Measurements from ENCODE around the gene ADCK1. TPM values are rescaled to one million over a fixed set of nuclear protein-coding genes. Genes with fewer than 3 reads are reported as not detected.
A peak's percentile ranks its signal among the peaks of the same experiment; 100 is the strongest.

Gene ADCK1
- total and polyA plus RNA-seq, 5 donors, result 5.5 to 11.8 (median 9.6) TPM

DNA sequence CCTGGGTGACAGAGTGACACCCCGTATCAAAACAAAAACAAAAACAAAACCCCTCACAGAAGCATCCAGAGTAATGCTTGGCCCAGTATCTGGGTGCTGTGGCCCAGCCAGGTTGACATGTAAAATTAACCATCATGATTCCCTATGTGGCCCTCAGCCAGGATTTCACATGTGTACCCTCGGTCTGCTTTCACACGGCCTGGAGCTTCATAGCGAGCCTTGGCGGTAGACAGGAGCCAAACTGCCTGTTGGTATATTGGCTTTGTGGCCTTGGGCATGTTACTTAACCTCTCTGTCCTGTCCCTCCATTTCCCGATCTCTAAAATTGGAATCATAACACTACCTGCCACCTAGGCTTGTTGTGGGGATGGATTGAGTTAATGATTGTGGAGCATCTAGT lies 65.5 kb downstream of the ADCK1 start:
- Histone ChIP-seq H3K4me3 (ENCODE audit: low read length) (no peak overlapping the region), H3K9me3 (ENCODE audit: control insufficient read depth, low read length) (no peaks in the 10 kb centered on the region), H3K27me3 (ENCODE audit: control insufficient read depth, insufficient read depth) (no peaks in the 10 kb centered on the region), H3K27ac (ENCODE audit: low read length) (no peak overlapping the region), H3K4me1 (ENCODE audit: control insufficient read depth, insufficient read depth, low read length) (no peaks in the 10 kb centered on the region)
- 97% methylated on average over 6 of the region's 6 CpGs for WGBS
- ATAC-seq, result no peak
- no peak for DNase-seq
- intact Hi-C loops (cut with DNase I), result loop anchor here in 1 of 4 donors (5.0 kb wide), 1 partner anchor 707 kb away; no protein-coding TSS in a partner anchor

DNA sequence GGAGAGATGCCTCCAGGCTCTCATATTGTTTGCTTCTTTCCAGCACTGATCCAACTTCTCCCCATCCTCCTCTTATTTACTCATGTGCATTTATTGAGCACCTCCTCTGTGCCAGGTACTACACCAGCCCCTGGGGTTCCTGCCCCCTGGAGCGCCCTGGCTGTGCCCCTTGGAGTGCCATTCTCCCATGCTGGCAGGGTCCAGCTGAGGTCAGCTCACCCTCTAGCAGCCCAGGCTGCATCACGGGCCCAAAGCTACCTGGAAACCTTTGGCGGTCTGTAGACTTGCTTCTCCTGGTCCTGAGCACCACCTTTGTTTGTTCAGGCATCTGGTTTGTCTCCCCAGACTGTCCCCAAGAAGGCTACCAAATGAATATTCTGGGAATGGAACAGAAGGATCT lies 67.0 kb downstream of the ADCK1 start:
- H3K9me3 ChIP-seq (ENCODE audit: control insufficient read depth, low read length), result no peaks in the 10 kb centered on the region
- DNase-seq (no peak), ATAC-seq (no peak)
- H3K4me1 ChIP-seq (ENCODE audit: control insufficient read depth, insufficient read depth, low read length), result no peaks in the 10 kb centered on the region
- H3K27me3 ChIP-seq (ENCODE audit: control insufficient read depth, insufficient read depth), result no peaks in the 10 kb centered on the region
- H3K27ac ChIP-seq (ENCODE audit: low read length), result no peak overlapping the region
- intact Hi-C loops (cut with DNase I), result loop anchor here in 1 of 4 donors (5.0 kb wide), 1 partner anchor 705 kb away; no protein-coding TSS in a partner anchor
- 94% methylated on average over 3 of the region's 3 CpGs for WGBS
- no peak overlapping the region for H3K4me3 ChIP-seq (ENCODE audit: low read length)

DNA sequence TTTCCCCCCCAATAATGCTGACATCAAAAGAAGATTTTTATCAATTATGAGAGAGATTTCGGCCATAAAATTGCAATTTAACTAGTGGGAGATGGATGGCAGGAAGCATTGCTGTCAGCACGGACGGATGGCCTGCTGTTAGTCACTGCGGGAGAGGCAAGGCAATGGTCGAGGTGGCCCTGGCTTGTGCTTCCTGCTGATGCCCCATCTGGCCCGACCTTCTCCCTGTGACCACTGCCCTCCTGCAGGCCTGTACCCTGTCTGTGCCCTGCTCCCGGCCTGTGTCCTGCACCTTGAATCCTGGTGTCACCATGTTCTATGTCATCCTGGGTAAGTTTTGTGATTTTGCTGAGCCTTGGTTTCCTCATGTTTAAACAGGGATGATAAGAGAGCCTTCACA lies 67.6 kb downstream of the ADCK1 start:
- DNase-seq, result no peak
- Histone ChIP-seq H3K9me3 (ENCODE audit: control insufficient read depth, low read length) (no peaks in the 10 kb centered on the region), H3K27ac (ENCODE audit: low read length) (no peak overlapping the region), H3K4me3 (ENCODE audit: low read length) (no peak overlapping the region), H3K27me3 (ENCODE audit: control insufficient read depth, insufficient read depth) (no peaks in the 10 kb centered on the region), H3K4me1 (ENCODE audit: control insufficient read depth, insufficient read depth, low read length) (no peaks in the 10 kb centered on the region)
- ATAC-seq, result no peak
- WGBS, result 84% methylated on average over 7 of the region's 7 CpGs
- intact Hi-C loops (cut with DNase I), result loop anchor here in 1 of 4 donors (5.0 kb wide), 1 partner anchor 705 kb away; no protein-coding TSS in a partner anchor

DNA sequence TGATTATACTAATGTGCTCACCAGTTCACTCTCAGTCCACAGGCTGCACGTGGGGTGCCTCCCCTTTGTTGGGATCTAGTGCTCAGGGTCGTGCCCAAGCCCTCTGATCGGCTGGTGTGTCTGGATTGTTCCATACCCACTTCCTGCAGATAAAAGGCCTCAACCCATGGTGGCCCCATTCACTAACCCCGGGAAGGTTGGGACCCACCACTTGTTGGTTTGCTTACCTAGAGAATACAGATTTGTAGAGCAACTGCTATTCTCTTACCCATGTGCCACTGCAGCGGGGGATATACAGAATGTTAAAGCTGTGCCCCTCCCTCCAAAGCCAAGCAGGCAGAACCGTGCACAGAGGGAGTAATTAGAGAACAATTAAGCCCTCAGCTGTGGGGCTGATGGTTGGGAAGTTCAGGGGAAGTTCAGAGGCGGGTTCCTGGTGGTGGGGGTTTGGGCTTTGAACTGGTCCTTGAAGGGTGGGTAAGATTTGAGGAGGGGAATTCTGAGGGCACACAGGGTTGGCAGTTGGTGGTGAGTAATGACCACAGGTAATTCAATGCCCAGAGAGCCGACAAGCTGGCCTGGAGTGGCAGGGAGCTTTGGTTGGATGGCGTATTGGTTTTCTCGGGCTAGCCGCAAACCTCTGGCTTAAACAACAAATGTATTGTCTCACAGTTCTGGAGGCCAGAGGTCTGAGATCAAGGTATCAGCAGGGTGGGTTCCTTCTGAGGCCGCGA lies 68.8 kb downstream of the ADCK1 start:
- H3K27ac ChIP-seq (ENCODE audit: low read length), result no peak overlapping the region
- H3K9me3 ChIP-seq (ENCODE audit: control insufficient read depth, low read length), result no peaks in the 10 kb centered on the region
- H3K4me1 ChIP-seq (ENCODE audit: control insufficient read depth, insufficient read depth, low read length), result no peaks in the 10 kb centered on the region
- 82% methylated on average over 13 of the region's 13 CpGs for WGBS
- no peak for ATAC-seq
- no peak overlapping the region for H3K4me3 ChIP-seq (ENCODE audit: low read length)
- intact Hi-C loops (cut with DNase I), result loop anchor here in 1 of 4 donors (5.0 kb wide), 1 partner anchor 704 kb away; no protein-coding TSS in a partner anchor
- DNase-seq, result no peak
- H3K27me3 ChIP-seq (ENCODE audit: control insufficient read depth, insufficient read depth), result no peaks in the 10 kb centered on the region

DNA sequence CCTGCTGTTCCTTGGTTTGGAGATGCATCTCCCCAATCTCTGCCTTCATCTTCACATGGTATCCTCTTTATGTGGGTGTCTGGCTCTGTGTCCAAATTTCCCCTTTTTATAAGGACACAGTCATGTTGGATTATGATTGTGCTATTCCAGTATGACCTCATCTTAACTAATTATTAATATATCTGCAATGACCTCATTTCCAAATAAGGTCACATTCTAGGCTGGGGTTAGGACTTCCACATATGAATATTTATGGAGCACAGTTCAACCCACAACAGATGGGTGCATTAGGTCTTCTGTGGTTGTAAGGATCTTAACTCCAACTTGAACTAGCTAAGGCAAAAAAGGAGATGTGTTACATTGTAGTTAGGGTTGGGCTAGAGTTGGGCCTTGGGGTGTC lies 69.4 kb downstream of the ADCK1 start:
- no peak overlapping the region for H3K27ac ChIP-seq (ENCODE audit: low read length)
- H3K27me3 ChIP-seq (ENCODE audit: control insufficient read depth, insufficient read depth), result no peaks in the 10 kb centered on the region
- ATAC-seq, result no peak
- no peaks in the 10 kb centered on the region for H3K9me3 ChIP-seq (ENCODE audit: control insufficient read depth, low read length)
- intact Hi-C loops (cut with DNase I), result loop anchor here in 1 of 4 donors (5.0 kb wide), 1 partner anchor 703 kb away; no protein-coding TSS in a partner anchor
- H3K4me3 ChIP-seq (ENCODE audit: low read length), result no peak overlapping the region
- DNase-seq, result no peak
- H3K4me1 ChIP-seq (ENCODE audit: control insufficient read depth, insufficient read depth, low read length), result no peaks in the 10 kb centered on the region

DNA sequence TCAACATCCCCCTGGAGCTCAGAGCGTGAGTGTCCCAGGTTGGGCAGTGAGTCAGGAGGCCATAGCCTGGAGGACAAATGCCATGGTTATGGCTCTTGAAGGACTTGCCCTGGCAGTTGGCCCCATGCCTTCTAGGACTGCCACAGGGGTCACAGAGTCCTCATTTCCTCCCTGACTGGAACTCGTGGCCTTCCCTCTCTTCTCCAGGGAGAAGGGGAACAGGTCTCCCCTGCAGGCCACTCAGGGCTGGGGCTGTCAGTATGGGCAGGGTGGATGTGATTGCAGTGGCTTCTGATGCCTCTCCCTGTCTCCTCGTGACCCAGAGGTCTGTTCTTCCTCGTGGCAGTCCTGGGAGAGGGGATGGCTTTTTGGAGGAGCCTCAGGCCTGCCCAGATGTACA lies 70.7 kb downstream of the ADCK1 start:
- ATAC-seq (no peak), DNase-seq (no peak)
- WGBS, result 72% methylated on average over 4 of the region's 4 CpGs
- no peaks in the 10 kb centered on the region for H3K27me3 ChIP-seq (ENCODE audit: control insufficient read depth, insufficient read depth)
- no peak overlapping the region for H3K27ac ChIP-seq (ENCODE audit: low read length)
- intact Hi-C loops (cut with DNase I), result no loop called here
- peaks cover 3% of the 10 kb centered on the region for H3K4me1 ChIP-seq (ENCODE audit: control insufficient read depth, insufficient read depth, low read length)
- H3K9me3 ChIP-seq (ENCODE audit: control insufficient read depth, low read length), result no peaks in the 10 kb centered on the region
- no peak overlapping the region for H3K4me3 ChIP-seq (ENCODE audit: low read length)

DNA sequence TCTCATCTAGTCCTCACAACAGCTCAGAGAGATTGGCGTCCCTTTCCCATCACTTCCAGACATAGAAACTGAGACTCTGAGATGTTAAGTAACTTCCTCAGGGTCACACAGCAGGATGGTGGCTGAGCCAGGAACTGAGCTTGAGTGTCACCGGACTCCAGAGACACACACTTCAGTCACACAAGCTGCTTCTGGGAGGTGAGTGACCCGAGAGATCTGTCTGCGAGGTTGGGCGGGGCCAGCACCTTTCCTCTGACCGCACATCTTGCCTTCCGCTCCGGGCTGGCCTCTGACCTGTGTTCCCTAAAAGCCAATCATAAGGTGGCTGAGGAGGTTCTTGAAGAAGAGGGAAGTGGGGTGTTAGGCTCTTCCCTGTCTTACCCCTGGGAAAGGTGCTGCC lies 72.2 kb downstream of the ADCK1 start:
- no peak for DNase-seq
- no peaks in the 10 kb centered on the region for H3K27me3 ChIP-seq (ENCODE audit: control insufficient read depth, insufficient read depth)
- intact Hi-C loops (cut with DNase I), result no loop called here
- no peak for ATAC-seq
- no peak overlapping the region for H3K27ac ChIP-seq (ENCODE audit: low read length)
- H3K4me3 ChIP-seq (ENCODE audit: low read length), result no peak overlapping the region
- peaks cover 3% of the 10 kb centered on the region for H3K4me1 ChIP-seq (ENCODE audit: control insufficient read depth, insufficient read depth, low read length)
- H3K9me3 ChIP-seq (ENCODE audit: control insufficient read depth, low read length), result no peaks in the 10 kb centered on the region
- WGBS, result 90% methylated on average over 8 of the region's 8 CpGs

DNA sequence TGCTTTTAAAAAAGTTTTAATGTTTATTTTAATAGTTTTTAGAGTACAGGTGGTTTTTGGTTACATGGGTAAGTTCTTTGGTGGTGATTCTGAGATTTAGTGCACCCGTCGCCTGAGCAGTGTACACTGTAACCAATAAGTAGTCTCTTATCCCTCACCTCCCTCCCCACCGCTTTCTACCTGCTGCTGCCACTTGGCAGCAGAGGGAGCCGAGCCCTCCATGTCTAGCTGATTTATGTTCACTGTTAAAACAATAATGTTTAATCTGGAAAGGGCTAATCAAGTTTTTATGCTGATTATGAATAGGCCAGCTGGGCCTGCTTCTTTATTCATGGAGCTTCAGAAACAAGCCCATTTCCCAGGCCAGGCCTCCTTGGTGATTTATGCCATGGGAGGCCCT lies 73.1 kb downstream of the ADCK1 start:
- DNase-seq (no peak), ATAC-seq (no peak)
- 93% methylated on average over 4 of the region's 4 CpGs for WGBS
- no peak overlapping the region for H3K27ac ChIP-seq (ENCODE audit: low read length)
- no peaks in the 10 kb centered on the region for H3K9me3 ChIP-seq (ENCODE audit: control insufficient read depth, low read length)
- no peak overlapping the region for H3K4me3 ChIP-seq (ENCODE audit: low read length)
- H3K27me3 ChIP-seq (ENCODE audit: control insufficient read depth, insufficient read depth), result no peaks in the 10 kb centered on the region
- peaks cover 3% of the 10 kb centered on the region for H3K4me1 ChIP-seq (ENCODE audit: control insufficient read depth, insufficient read depth, low read length)
- intact Hi-C loops (cut with DNase I), result no loop called here

DNA sequence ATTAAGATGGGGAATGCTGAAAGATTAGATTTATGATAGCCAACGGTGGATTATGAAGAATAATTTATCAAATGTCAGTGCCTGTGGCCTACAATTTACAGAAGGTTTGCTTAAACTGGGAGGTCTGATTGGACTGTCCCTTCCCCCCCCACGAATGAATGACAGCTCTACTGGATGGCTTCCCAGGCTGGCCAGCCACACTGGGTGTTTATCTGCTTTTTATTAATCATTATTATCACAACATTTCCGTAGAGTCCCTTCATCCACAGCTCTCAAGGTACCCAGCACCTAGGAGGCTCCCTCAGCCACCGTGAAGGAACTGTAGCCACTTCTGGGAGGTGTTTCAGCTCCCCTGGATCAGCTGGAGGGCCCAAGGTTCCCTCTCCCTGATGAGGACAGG lies 78.9 kb downstream of the ADCK1 start:
- DNase-seq (no peak), ATAC-seq (no peak)
- intact Hi-C loops (cut with DNase I), result no loop called here
- H3K27me3 ChIP-seq (ENCODE audit: control insufficient read depth, insufficient read depth), result no peaks in the 10 kb centered on the region
- peaks cover 7% of the 10 kb centered on the region for H3K4me1 ChIP-seq (ENCODE audit: control insufficient read depth, insufficient read depth, low read length)
- H3K27ac ChIP-seq (ENCODE audit: low read length), result no peak overlapping the region
- H3K4me3 ChIP-seq (ENCODE audit: low read length), result no peak overlapping the region
- WGBS, result 46% methylated on average over 4 of the region's 4 CpGs
- no peaks in the 10 kb centered on the region for H3K9me3 ChIP-seq (ENCODE audit: control insufficient read depth, low read length)

- Histone ChIP-seq H3K27ac (ENCODE audit: low read length) (no peak overlapping the region), H3K27me3 (ENCODE audit: control insufficient read depth, insufficient read depth) (no peaks in the 10 kb centered on the region), H3K4me3 (ENCODE audit: low read length) (no peak overlapping the region), H3K4me1 (ENCODE audit: control insufficient read depth, insufficient read depth, low read length) (peaks cover 6% of the 10 kb centered on the region), H3K9me3 (ENCODE audit: control insufficient read depth, low read length) (no peaks in the 10 kb centered on the region)
- intact Hi-C loops (cut with DNase I), result no loop called here
- WGBS, result 91% methylated on average over 5 of the region's 5 CpGs
- ATAC-seq (no peak), DNase-seq (no peak)
Measured at GRCh38 chr14:77880056-77880455, 80.1 kb downstream of the ADCK1 start.

DNA sequence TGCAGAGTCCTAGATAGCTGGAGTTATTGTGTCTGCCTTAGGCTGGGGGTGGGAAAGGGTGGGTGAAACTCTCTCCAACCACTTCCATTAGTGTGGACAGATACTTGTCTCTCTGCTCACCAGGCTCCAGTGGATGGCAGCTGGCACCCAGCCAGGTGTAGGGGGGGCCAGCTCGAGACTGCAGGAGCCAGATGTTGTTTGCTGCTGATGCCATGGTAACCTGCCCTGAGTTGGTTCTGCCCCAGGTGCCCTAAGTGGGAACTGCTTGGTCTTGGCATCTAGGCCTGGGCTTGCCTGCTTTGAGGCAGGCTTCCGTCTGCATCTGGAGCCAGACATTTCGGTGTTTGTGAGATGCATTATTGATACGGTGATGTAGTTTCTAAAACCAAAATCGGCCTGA lies 82.2 kb downstream of the ADCK1 start:
- ATAC-seq, result peak; percentile 41 to 65
- peak; percentile 38 to 82 (median 76) for DNase-seq
- Histone ChIP-seq H3K27ac (ENCODE audit: low read length) (no peak overlapping the region), H3K4me3 (ENCODE audit: low read length) (no peak overlapping the region), H3K9me3 (ENCODE audit: control insufficient read depth, low read length) (no peaks in the 10 kb centered on the region), H3K4me1 (ENCODE audit: control insufficient read depth, insufficient read depth, low read length) (peaks cover 5% of the 10 kb centered on the region), H3K27me3 (ENCODE audit: control insufficient read depth, insufficient read depth) (no peaks in the 10 kb centered on the region)
- intact Hi-C loops (cut with DNase I), result no loop called here
- 47% methylated on average over 5 of the region's 5 CpGs for WGBS

Measured in right cardiac atrium (tissue), 5 donors.